HG02981 (cell line): Measurements from ENCODE around the gene LGR4.

ENCODE experiments used
- ATAC-seq: cut with Tn5 transposase; IDR thresholded peaks from one replicate; pipeline ENCODE4 v1.9.1; 2021; ENCODE audit warnings: mild to moderate bottlenecking, moderate library complexity; ENCODE audit not compliant: unreplicated experiment

Gene LGR4

DNA sequence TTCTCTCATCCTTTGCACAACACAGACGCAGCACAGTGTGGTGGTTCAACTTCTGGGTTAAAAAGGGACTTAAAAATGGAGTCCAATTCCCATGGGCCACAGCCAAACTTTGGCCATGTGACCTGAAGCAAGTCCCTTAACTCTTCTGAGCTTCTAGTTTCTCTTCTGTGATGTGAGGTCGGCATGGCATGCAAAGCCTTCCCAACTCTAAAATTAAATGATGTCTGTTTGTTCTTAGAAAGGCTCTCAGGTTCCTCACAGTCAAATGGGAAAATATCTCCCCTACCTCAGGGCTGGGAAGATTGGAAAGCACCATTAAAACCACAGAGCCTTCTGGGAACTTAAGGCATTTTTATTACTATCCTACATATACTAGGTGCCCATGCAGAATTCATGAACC, 38.8 kb downstream of the LGR4 start:
- no peak for ATAC-seq

DNA sequence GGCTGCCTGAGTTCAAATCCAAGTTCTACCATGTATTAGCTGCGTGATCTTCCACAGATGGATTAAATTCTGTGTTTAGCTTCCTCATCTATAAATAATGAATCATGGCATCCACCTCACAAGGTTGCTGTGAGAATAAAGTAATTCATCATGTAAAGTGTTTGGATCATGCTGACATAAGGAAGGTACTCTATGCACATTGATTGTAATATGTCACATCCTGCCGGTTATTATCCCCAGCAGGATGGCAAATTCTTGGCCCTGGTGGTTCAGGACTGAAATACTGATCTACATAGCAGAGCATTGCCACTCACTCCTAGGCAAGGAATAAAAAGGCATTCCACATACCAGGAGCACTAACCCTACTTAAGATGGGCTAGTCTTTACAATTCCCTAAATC, 40.8 kb downstream of the LGR4 start:
- no peak for ATAC-seq

DNA sequence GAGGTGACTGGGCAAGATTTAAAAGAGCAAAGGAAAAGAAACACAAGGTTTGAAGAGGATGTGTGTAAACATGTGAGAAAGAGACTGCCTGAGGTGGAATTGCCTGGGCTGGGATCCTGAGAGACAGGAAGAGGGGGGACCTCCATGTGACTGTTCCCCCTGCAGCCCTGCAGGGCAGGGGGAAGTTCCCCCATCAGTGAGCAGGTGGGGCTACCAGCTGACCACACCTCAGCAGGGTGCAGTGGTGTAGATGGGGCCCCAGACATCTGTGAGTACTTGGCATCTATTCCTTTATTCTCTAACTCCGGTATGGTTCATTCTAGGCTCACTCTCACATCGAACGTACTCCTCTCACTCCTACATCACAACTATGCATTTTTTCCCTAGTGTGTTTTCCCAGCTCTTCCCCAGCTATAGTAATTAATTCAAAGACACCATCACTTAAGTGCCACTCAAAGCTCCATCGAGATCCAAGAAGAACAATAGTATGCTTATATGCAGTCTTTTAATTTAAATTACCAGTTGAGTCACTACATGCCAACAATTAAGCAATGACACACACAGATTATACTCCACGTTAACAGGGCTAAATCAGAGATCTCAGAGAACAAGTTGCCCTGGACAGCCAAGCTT, 42.7 kb downstream of the LGR4 start:
- no peak for ATAC-seq

DNA sequence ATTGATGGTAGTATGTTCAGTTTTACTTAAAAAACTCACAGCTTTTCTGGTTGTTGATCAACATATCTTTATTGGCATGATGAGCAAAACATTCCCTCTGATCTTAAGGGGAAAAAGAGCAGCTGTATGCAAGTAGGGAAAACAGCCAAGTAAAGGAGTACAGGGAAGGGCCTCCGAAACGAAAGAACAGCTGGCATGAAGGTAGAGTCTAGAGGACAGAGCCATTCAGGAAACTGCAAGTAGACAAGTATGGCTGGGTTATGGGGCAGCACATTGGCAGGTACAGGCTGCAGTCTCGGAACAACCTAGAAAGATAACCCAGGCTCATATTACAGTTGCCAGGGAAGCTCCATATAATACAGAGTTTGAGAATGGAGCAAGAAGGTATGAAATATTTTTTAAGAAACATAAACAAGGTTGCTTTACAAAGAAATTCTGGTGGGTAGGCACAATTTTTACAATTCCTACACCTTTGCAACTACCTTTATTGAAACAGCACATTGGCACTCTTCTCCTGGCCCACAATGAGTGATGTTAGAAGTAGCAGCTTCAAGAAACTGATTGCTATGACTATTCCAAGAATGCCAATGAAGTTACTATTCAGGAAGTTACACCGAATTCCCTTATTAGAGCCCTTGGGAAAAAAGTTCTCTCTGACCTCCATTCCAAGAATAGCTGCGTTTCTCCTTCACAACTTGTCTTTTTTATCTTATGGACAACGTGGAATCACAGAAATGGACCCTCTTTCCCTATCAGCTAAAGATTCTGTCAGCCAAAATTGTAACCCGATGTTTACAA, 45.2 kb downstream of the LGR4 start:
- no peak for ATAC-seq

DNA sequence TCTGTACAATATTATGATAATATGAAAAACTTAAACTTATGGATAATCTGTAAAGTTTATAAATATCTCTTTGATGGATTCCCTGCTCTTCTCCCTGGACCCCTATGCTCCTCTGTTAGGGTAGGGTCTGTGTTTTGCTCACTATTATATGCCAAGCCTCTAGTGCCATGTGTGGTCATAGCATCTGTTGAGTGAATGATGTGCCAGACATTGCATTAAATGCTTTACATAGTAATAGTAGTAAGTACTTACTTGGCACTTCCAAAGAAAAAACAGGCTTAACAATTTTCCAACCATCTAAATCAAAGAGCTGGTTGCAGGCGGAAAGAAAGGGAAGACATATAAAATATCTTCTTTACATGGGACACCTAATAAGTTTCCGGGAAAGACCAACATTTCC, 46.8 kb downstream of the LGR4 start:
- ATAC-seq = no peak

DNA sequence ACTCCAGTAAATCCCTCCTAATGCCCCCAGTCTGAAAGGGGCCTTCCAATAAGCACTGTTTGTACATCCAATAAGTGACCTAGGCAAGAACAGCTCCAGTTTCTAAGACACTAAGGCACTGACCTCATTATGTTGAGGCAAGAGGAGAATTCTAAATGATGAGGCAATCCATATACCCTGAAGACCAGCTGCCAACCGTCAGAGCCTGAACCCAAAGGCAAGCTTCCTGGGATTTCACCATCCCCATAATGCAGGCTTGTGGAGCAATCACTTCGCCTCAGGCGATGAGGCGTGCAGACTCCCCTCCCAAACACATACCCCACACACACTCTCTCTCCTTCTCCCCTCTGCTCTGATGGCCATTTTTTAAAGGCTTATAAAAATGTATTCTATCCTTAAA, 49.5 kb downstream of the LGR4 start:
- ATAC-seq = no peak

DNA sequence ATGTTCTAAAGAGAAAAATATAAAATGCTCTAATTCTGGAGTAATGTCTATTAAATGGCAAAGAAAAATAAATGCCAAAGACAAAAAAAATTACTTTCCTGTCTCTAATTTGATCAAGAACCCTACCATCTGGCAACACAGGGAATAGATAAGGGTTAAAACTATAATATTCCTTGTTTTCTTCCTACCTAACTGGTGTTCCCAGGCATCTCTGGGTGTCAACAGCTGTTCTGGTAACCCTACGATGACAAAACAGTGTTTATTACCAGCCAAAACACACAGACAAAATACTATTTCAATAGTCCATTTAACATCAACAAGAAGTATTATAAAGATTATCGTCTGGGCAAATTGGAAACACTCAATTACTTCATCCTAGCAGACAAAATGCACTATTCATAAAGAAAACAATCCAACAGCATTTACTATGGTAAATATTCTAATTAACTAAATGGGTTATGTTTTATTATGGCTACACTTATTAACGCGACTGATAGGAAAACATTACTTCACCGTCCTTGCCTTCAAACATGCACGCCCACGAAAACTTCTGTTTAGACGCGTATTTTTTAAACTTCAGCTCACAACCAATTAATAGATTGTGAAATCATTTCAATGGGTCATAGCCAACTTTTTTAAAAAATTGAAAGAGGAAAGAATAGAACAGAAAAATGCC, 50.6 kb downstream of the LGR4 start:
- no peak for ATAC-seq

DNA sequence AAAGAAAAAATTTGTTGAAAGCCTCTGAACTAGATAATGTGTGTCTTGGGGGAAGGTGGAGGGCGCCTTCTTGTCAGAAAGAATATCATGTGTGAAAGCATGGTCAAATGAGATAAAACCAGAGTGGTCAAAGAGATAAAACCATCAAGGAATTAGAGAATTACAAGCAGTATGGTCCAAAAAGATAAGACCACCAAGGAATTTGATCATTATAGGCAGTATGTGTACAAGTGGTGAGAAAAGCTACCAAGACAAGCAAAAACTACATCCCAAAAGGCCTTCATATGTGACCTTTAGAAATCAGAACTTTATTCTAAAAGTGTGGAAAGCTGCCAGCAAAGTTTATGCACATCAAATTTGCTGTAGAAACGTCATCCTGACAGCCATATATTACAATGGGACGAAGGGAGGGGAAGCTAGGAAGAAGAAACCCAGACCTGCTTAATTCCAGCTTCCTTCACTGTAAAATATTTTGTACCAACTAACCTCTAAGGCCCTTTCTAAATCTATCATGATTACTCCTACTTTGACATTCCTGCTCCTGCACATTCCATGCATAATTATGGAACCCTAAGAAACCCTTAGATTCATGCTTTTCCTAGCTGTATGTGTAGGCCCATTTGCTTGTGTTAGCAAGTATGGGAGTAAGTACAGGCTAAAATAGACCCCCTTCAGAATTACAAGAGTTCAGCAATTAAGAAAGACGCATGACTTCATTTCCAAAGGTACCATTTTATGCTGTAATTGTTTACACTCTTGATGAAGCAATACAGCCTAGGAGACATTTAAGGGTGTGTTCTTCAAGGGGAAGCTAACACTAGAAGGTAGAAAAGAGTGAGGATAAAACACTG, 51.6 kb downstream of the LGR4 start:
- no peak for ATAC-seq

DNA sequence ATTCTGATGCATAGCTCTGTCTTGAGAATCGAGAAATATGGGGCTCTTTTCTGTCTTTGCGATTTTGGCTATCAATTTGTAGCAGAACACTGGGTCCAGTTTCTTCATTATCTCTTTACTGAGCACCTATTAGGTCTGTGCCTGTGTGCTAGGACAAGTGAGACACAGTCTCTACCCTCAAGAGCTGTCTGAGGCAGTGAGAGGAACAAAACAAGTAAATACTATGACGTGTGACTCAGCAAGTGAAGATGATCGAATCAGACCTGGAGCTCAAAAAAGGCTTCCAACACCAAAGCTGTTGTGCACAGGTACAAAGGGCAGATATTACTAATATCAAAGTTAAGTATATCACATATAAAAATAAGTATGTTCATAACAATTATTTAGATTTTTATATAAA, 52.4 kb downstream of the LGR4 start:
- no peak for ATAC-seq

DNA sequence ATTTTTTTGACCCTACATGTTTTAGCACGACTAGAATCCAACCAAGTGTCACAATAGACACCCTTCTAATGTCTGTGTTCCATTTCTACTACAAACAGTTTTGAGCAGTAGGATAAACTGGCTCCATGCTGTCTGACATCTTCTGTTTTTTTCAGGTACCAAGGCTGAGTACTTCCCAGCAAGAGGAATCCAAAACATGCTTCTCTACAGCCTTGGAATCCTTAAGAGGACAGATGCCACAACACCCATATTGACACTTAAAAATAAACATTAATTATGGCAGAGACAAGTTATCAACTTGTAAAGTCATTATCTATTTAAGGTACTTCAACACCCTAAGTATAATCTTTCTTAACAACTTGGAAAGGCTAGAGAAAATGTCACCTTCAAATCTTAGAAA, 54.2 kb downstream of the LGR4 start:
- no peak for ATAC-seq

DNA sequence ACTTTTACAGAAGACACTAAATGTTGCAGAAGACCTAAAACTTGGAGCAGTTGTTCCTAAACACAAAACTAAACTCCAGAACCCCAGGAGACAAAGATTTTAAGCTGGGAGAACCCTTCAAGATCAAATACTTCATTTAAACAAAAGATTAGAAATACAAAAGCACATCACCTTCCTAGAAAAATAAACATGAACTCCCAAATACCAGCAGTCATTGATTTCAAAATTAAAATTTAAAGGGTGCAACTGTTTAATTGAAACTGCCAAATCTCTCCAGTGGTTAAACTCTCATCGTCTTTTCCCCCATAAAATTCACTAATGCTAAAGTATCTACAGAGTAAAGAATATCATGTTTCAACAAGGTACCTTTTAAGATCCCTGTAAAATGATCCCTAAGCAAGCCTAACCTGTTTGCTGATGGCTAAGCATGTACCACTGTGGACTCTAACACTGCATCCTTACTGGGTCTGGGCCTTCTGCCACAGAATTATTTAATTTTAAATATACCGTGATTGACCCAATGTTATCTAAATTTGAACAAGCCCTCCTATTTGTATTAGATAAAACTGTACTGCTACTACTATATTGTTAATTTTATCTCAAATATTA, 55.9 kb downstream of the LGR4 start:
- ATAC-seq = no peak

DNA sequence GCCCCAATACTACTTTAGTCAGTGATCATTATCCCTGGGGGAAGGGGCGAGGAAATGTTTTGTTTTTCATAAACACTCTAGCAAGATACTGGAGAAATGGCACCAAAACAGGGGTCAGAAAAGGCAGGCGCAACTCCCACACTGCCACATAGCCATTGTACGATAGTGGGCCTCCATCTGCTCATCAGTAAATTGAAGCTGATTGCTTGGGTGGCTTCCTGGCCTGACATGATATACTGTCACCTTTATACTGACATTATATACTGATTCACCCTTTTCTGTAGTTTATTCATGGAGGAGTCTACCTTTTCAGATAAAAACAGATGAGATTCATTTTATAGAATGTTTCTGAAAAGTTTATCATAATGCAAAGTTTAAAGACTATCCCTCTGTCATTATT, 57.9 kb downstream of the LGR4 start:
- ATAC-seq = no peak

DNA sequence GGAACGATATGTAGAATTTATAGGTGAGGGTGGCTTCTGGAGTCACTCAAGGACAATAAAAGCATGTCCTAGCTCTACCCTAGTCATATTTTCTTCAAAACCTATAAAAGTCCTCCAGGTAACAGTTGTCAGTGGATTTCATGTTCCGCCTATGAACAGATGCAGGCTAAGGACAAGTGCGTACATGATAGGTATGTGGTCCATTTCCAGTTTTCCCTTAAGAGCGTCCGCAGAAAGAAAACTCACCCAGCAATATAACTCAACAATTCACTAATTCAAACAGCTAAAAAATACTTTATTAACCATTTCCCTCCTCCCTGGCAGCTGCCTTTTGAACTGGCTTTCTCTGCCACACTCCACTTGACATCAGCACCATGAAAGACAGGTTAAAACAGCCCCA, 59.4 kb downstream of the LGR4 start:
- no peak for ATAC-seq

DNA sequence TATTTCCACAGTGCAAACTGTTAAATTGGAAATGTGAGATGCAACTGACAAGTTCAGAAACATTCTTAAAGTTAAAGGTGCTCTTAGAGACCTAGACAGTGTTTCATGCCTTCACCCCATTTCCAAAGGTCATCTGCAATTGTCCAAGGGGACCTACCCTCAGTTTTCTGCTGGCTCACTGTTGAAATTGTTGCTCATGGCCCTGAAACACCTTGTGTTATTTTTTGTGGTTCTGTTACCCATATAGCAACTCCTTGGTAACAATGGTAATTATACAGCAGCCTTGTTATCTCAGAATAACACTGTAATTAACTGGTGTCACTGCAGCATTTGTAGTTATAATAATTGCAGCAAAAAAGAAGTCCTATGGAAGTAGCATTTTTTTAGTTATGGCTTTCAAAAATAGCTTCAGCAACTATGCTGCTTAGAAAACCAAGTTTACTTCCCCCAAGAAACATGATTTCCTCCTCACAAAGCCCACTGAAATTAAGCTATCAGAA, 60.3 kb downstream of the LGR4 start:
- ATAC-seq = no peak

DNA sequence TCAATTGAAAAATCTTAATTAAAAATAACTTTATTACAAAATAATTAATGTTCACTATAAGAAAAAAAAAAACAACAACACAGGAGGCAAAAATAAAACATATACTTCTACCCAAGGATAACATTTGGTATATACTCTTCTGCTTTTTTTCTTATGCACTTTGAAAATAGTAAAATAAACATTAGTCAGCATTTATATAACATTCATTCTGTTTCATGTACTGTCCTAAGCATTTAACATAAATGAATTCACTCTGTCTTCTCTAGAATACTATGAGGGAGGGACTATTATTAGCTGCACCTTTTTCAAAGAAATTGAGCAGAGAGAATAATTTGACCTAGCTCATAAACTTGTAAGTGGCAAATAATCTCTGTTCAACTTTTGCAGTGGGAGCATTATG, 61.3 kb downstream of the LGR4 start:
- ATAC-seq = no peak

DNA sequence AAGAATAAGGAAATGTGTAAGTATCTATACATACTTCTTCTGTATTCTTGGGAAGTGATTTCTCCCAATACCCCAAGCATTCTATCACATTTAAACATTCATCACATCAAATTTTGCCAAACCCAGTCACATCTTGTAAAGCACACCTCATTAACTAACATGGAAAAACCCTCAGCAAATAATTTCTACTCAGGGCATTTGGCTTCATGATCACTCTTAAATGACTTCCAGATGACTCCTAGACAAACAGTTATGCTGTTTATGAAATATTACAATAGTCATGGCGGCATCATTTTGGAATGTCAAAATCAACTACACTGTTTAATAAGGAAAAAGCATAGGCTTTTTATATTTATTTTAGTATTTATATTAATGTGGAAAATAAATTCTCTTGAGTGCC, 62.3 kb downstream of the LGR4 start:
- no peak for ATAC-seq

DNA sequence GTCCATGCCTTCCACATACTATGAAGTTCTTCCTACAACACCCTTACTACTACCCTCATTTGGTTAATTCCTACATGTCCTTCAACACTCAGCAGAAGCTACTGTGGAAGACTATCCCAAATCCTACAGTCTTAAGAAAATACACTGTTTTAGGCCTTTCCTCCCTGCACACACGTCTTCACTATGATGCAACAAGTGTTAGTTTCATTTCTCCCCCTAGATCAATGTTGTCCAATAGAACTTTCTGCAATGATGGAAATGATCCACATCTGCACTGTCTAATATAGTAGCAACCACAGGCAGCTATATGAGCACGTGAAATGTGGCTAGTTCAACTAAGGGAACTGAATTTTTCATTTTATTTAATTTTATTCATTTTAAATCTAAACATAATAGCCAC, 62.8 kb downstream of the LGR4 start:
- ATAC-seq = no peak

DNA sequence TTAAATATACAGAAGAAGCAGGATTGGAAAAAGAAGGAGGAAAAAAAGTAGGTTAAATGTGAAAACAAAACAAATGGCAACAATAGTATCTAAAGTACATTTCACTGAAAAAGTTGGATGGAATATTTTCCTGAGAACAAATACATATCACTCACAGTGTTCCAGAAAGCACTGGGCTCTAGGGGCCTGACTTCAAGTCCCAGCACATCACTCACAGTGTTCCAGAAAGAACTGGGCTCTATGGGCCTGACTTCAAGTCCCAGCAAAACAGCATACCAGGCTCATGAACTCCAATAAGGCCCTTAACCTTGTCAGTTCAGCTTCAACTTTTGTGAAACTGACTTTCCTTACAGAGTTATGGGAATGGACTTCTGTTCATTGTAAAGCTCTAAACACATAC, 63.5 kb downstream of the LGR4 start:
- ATAC-seq = no peak

DNA sequence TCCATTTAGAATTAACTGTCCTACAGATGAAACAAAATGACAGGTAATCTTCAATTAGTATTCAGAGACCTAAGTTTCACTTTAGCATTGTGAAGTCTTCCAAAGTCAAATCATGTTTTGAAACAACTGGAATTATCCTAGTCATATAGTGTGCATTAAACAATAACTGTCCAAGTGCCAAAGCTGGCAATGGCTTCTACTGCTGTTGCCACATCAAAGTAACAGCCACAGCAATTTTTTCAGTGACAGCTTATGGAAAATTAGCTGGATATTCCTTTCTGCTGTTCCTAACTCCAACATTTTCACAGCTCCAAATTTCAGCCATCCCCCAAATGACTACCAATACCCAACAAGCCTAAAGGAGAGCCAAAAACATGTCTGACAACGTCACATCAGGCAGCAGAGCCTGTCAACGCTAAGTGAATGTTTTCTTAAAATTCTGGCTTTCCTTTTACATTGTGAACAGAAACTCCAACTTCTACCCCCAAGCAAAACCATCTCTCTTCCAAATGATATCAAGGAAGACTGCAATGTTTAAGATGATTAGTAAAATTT, 64.3 kb downstream of the LGR4 start:
- no peak for ATAC-seq
